Left ventricle myocardium inferior (tissue), 1 donor: Measurements from ENCODE around the gene S1PR2. TPM values are rescaled to one million over a fixed set of nuclear protein-coding genes. Genes with fewer than 3 reads are reported as not detected.
A peak's percentile ranks its signal among the peaks of the same experiment; 100 is the strongest.

Experiments used
- DNase-seq: peaks from one replicate; pipeline ENCODE4 v3.0.0-alpha.2; 2020
- H3K27ac ChIP-seq: fragments of 200-600 bp; replicated peaks from 2 replicates; pipeline ENCODE4 v1.8.0; 2021
- H3K27me3 ChIP-seq: fragments of 200-600 bp; 2 replicates; pipeline ENCODE4 v1.8.0; 2021; ENCODE audit warnings: low read depth
- H3K36me3 ChIP-seq: fragments of 200-600 bp; 2 replicates; pipeline ENCODE4 v1.8.0; 2021
- H3K4me1 ChIP-seq: fragments of 200-600 bp; 2 replicates; pipeline ENCODE4 v1.8.0; 2021
- H3K4me3 ChIP-seq: fragments of 200-600 bp; 2 replicates; pipeline ENCODE4 v1.8.0; 2021; ENCODE audit warnings: mild to moderate bottlenecking, moderate library complexity
- H3K9me3 ChIP-seq: fragments of 200-600 bp; replicated peaks from 2 replicates; pipeline ENCODE4 v1.8.0; 2021
- intact Hi-C: fragments of 100-400 bp; cut with micrococcal nuclease; formaldehyde crosslinking; loops from one replicate; pipeline ENCODE4 v1.11.0; 2022
- total RNA-seq: library from RNA; stranded (reverse); fragmentation: NEBNext Ultra II Directional; extraction: Animal tissue kit (Norgen Biotek cat#: 25700); gene quantifications from one replicate; pipeline ENCODE4 v1.2.1, GENCODE V29; 2021
- TF ChIP-seq, protein P1 (sequence below): fragments of 200-600 bp; IDR thresholded peaks from 2 replicates; pipeline ENCODE4 v1.8.0; 2021; ENCODE audit warnings: antibody characterized with exemption, mild to moderate bottlenecking, borderline replicate concordance
- donor health status: DM: no; HTN: yes; CAD: no; lungs with severe emphysema.

S1PR2 gene
- total RNA-seq, 1 donor from 2014 or later: 3.5 TPM

DNA sequence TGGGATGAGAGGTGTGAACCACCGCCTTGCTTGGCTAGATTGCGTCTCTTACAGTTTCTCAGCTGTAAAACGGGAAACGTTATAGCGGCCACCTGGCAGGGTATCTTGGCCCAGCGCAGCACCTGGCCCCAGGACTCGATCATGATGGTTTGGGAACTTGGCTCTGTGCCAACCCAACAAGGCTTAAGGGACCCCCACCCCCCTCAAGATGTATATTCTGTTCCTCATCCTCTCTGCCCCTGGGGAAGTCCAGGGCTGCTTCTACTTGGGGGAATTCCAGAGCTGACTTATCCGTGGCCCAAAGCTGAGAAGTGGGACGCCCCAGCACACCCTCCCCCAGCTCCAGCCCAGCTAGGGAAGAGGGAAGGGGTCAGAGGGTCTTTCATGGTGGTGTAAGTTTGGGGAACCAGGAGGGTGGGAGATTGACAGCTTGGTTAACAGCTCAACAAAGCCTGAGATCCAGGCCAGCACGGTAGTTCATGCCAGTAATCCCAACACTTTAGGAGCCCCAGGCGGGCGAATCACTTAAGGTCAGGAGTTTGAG lies 40.5 kb upstream of the S1PR2 start:
- intact Hi-C loops: loop anchor here (10.0 kb wide), 1 partner anchor 63 kb away; the partner anchor contains the start of genes ICAM3 and RAVER1
- Histone ChIP-seq H3K4me1 (peaks cover 48% of the 10 kb centered on the region), H3K27me3 (peaks cover 21% of the 10 kb centered on the region), H3K9me3 (no peaks in the 10 kb centered on the region), H3K36me3 (peaks cover 2% of the 10 kb centered on the region), H3K27ac (peak overlapping the region; percentile 93), H3K4me3 (peak overlapping the region; percentile 71)
- no peak for DNase-seq
- TF ChIP-seq, protein P1, sequence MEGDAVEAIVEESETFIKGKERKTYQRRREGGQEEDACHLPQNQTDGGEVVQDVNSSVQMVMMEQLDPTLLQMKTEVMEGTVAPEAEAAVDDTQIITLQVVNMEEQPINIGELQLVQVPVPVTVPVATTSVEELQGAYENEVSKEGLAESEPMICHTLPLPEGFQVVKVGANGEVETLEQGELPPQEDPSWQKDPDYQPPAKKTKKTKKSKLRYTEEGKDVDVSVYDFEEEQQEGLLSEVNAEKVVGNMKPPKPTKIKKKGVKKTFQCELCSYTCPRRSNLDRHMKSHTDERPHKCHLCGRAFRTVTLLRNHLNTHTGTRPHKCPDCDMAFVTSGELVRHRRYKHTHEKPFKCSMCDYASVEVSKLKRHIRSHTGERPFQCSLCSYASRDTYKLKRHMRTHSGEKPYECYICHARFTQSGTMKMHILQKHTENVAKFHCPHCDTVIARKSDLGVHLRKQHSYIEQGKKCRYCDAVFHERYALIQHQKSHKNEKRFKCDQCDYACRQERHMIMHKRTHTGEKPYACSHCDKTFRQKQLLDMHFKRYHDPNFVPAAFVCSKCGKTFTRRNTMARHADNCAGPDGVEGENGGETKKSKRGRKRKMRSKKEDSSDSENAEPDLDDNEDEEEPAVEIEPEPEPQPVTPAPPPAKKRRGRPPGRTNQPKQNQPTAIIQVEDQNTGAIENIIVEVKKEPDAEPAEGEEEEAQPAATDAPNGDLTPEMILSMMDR: no peak

DNA sequence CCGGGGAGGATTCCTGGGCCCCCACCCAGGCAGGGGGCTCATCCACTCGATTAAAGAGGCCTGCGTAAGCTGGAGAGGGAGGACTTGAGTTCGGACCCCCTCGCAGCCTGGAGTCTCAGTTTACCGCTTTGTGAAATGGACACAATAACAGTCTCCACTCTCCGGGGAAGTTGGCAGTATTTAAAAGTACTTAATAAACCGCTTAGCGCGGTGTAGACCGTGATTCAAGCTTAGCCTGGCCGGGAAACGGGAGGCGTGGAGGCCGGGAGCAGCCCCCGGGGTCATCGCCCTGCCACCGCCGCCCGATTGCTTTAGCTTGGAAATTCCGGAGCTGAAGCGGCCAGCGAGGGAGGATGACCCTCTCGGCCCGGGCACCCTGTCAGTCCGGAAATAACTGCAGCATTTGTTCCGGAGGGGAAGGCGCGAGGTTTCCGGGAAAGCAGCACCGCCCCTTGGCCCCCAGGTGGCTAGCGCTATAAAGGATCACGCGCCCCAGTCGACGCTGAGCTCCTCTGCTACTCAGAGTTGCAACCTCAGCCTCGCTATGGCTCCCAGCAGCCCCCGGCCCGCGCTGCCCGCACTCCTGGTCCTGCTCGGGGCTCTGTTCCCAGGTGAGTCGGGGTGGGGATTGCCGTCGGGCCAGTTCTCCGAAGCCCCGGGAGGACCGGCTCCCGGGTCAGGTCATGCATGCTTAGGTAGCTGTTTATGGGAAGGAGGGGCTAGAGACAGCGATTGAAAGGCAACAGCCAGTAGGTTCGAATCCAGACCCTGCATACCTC lies 39.7 kb upstream of the S1PR2 start, which contains the start of gene ICAM1:
Gene ICAM1, plus strand, starts transcription at position 505 of the 779 bp plus-strand sequence. Its CDS starts 40 bp downstream, at position 545.
- Histone ChIP-seq H3K27me3 (peaks cover 21% of the 10 kb centered on the region), H3K4me3 (peak within 1 kb of the TSS; percentile 71), H3K9me3 (no peaks in the 10 kb centered on the region), H3K27ac (peak within 1 kb of the TSS; percentile 93), H3K4me1 (peaks cover 50% of the 10 kb centered on the region), H3K36me3 (peaks cover 1% of the 10 kb centered on the region)
- peak; percentile 84 for DNase-seq
- intact Hi-C loops: loop anchor here (10.0 kb wide), 1 partner anchor 64 kb away; the partner anchor contains the start of genes ICAM3 and RAVER1
- TF ChIP-seq, protein P1: peak; percentile 24

DNA sequence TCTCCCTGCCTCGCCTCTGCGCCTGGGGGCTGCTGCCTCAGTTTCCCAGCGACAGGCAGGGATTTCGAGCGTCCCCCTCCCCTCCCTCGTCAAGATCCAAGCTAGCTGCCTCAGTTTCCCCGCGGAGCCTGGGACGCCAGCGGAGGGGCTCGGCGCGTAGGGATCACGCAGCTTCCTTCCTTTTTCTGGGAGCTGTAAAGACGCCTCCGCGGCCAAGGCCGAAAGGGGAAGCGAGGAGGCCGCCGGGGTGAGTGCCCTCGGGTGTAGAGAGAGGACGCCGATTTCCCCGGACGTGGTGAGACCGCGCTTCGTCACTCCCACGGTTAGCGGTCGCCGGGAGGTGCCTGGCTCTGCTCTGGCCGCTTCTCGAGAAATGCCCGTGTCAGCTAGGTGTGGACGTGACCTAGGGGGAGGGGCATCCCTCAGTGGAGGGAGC lies 39.1 kb upstream of the S1PR2 start:
- H3K27me3 ChIP-seq: peaks cover 21% of the 10 kb centered on the region

DNA sequence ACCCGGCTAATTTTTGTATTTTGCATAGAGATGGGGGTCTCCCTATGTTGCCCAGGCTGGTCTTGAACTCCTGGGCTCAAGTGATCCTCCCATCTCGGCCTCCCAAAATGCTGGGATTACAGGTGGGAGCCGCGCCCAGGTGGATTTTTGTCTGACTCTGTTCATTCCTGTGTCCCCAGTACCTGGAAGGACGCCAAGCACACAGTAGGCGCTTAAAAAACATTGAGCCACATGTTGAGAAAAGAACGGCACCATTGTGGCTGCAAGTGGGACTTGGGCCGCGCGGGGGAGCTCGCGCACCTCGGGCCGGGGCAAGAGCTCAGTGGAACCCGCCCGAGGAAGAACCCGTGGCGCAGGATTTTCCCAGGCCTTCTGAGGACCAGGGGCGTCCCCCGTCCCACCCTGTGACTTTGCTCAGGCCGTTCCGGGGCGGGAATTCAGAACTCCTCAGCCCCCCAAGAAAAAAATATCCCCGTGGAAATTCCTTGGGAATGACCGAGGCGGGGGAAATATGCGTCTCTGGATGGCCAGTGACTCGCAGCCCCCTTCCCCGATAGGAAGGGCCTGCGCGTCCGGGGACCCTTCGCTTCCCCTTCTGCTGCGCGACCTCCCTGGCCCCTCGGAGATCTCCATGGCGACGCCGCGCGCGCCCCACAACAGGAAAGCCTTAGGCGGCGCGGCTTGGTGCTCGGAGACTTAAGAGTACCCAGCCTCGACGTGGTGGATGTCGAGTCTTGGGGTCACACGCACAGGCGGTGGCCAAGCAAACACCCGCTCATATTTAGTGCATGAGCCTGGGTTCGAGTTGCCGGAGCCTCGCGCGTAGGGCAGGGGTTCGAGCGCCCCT lies 38.4 kb upstream of the S1PR2 start:
- peak overlapping the region; percentile 71 for H3K4me3 ChIP-seq
- peak; percentile 90 for DNase-seq
- TF ChIP-seq, protein P1: peak; percentile 98
- peak overlapping the region; percentile 93 for H3K27ac ChIP-seq
- H3K4me1 ChIP-seq: peaks cover 50% of the 10 kb centered on the region
- H3K27me3 ChIP-seq: peaks cover 21% of the 10 kb centered on the region
- no peaks in the 10 kb centered on the region for H3K9me3 ChIP-seq
- no peaks in the 10 kb centered on the region for H3K36me3 ChIP-seq
- intact Hi-C loops: loop anchor here (5.0 to 10.0 kb wide), 2 partner anchors 65 to 118 kb away; partner anchors contain the start of genes ICAM3 and RAVER1

More for the DNA sequence above, 39.1 kb upstream of the S1PR2 start:
- intact Hi-C loops: loop anchor here (10.0 kb wide), 1 partner anchor 65 kb away; the partner anchor contains the start of genes ICAM3 and RAVER1
- TF ChIP-seq, protein P1: no peak
- Histone ChIP-seq H3K36me3 (no peaks in the 10 kb centered on the region), H3K4me1 (peaks cover 50% of the 10 kb centered on the region), H3K27ac (peak overlapping the region; percentile 93), H3K9me3 (no peaks in the 10 kb centered on the region), H3K4me3 (peak overlapping the region; percentile 71)
- DNase-seq: peak; percentile 76

DNA sequence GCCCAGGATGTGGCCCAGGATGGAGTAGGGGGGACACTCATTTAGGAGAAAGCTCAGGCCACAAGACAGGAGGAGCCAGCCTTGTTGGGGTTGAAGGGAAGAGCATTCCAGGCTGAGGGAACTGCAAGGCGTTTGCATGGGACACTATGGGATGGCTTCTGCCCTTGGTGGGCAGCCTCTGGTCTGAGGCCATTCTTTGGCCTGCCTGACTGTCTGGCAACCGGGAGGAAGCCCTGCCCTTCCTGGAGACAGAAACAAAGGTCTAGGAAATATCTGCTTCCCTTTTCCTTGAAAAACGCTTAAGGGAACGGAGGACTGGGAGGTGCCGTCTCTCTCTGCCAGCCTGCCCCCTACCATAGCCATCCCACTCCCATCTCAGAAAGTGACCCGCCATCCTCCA lies 36.9 kb upstream of the S1PR2 start:
- DNase-seq: no peak
- TF ChIP-seq, protein P1: no peak
- Histone ChIP-seq H3K4me1 (peaks cover 50% of the 10 kb centered on the region), H3K27me3 (peaks cover 21% of the 10 kb centered on the region), H3K36me3 (no peaks in the 10 kb centered on the region), H3K4me3 (no peak overlapping the region), H3K9me3 (no peaks in the 10 kb centered on the region), H3K27ac (peak overlapping the region; percentile 93)
- intact Hi-C loops: loop anchor here (5.0 kb wide), 1 partner anchor 119 kb away; no protein-coding TSS in a partner anchor
